ENCODE results near the gene GET4. TPM values are rescaled to one million over a fixed set of nuclear protein-coding genes. Genes with fewer than 3 reads are reported as not detected.
"Not testable (repeated sequence)": the region's sequence is repeated elsewhere in the genome, so short reads cannot be mapped to it uniquely, and the experiment has no call there.

The GET4 gene
- total RNA-seq, 1 donor from 2014 or later = 35.8 TPM

GRCh38 chr7:845731-846130 lies 30.6 kb upstream of the GET4 start:
- Histone ChIP-seq H3K27me3 (no peaks in the 10 kb centered on the region), H3K9me3 (no peaks in the 10 kb centered on the region), H3K27ac (no peak overlapping the region), H3K4me1 (peaks cover 13% of the 10 kb centered on the region), H3K36me3 (peaks cover 0 to 54% of the 10 kb centered on the region in 2 donors), H3K4me3 (no peak overlapping the region)
- intact Hi-C loops (cut with DNase I) = no loop called here
- TF ChIP-seq CTCF (IDR thresholded peaks at IDR 0.05) (no peak), POLR2AphosphoS5 (IDR thresholded peaks at IDR 0.05; ENCODE audit: insufficient read depth in 1 of 2, low read depth in 1 of 2) (no peak), POLR2A (IDR thresholded peaks at IDR 0.05) (no peak)
- no peak for DNase-seq (ENCODE audit: extremely low spot score in 2 of 2)

- H3K9me3 ChIP-seq; H3K27me3 ChIP-seq; intact Hi-C loops (cut with DNase I); H3K4me1 ChIP-seq; H3K4me3 ChIP-seq; H3K27ac ChIP-seq; DNase-seq (ENCODE audit: extremely low spot score in 2 of 2): not testable (repeated sequence)
- H3K36me3 ChIP-seq = peaks cover 0 to 59% of the 10 kb centered on the region in 2 donors
Measured at GRCh38 chr7:846958-847650, 29.2 kb upstream of the GET4 start.

- H3K36me3 ChIP-seq = peaks cover 0 to 58% of the 10 kb centered on the region in 2 donors
- H3K4me3 ChIP-seq; intact Hi-C loops (cut with DNase I); H3K9me3 ChIP-seq; H3K4me1 ChIP-seq; DNase-seq (ENCODE audit: extremely low spot score in 2 of 2); H3K27ac ChIP-seq; H3K27me3 ChIP-seq: not testable (repeated sequence)
Measured at GRCh38 chr7:847728-848127, 28.6 kb upstream of the GET4 start.

DNA sequence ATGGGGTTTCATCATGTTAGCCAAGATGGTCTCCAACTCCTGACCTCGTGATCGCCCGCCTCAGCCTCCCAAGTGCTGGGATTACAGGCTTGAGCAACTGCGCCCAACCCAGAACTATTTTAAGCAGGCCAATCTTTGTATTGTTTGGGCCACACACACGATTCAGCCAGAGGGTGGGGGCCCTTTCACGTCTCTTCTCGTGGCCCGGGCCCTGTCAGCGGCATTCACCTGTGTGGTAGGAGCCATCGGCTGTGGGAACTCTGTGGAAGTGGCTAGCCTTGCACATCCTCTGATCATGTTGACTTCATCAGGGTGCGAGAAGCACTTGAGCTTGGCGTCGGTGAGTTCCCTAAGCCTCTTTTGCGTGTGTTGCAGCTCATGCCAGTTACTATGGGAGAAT lies 27.2 kb upstream of the GET4 start:
- no peak overlapping the region for H3K4me3 ChIP-seq
- H3K4me1 ChIP-seq = no peaks in the 10 kb centered on the region
- peaks cover 0 to 58% of the 10 kb centered on the region in 2 donors for H3K36me3 ChIP-seq
- no peaks in the 10 kb centered on the region for H3K9me3 ChIP-seq
- DNase-seq (ENCODE audit: extremely low spot score in 2 of 2) = no peak
- no peak overlapping the region for H3K27ac ChIP-seq
- H3K27me3 ChIP-seq = no peaks in the 10 kb centered on the region
- intact Hi-C loops (cut with DNase I) = no loop called here
- TF ChIP-seq POLR2A (IDR thresholded peaks at IDR 0.05) (no peak), CTCF (IDR thresholded peaks at IDR 0.05) (no peak), POLR2AphosphoS5 (IDR thresholded peaks at IDR 0.05; ENCODE audit: insufficient read depth in 1 of 2, low read depth in 1 of 2) (no peak)

DNA sequence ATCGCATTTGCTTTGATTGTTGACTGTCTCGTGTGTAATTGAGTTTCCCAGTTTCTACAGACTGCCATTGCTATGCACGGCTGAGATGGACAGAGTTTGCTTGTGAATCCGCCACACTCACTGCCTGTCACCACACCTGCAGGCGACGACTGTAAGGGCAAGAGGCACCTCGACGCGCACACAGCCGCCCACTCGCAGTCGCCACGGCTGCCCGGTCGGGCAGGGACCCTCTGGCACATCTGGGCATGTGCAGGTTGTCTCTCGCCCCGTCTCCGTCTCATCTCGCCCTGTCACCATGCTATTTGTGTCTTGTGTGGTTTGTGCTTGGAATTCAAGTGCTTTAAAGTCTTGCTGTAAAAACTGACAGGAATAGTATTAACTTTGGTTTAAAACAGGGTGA lies 26.6 kb upstream of the GET4 start:
- Histone ChIP-seq H3K36me3 (peaks cover 0 to 58% of the 10 kb centered on the region in 2 donors), H3K9me3 (no peaks in the 10 kb centered on the region), H3K4me1 (no peaks in the 10 kb centered on the region), H3K4me3 (no peak overlapping the region), H3K27me3 (no peaks in the 10 kb centered on the region), H3K27ac (no peak overlapping the region)
- TF ChIP-seq POLR2A (IDR thresholded peaks at IDR 0.05) (no peak), CTCF (IDR thresholded peaks at IDR 0.05) (no peak), POLR2AphosphoS5 (IDR thresholded peaks at IDR 0.05; ENCODE audit: insufficient read depth in 1 of 2, low read depth in 1 of 2) (no peak)
- DNase-seq (ENCODE audit: extremely low spot score in 2 of 2) = no peak
- intact Hi-C loops (cut with DNase I) = no loop called here

GRCh38 chr7:851204-851603 lies 25.1 kb upstream of the GET4 start:
- Histone ChIP-seq H3K4me1 (no peaks in the 10 kb centered on the region), H3K9me3 (no peaks in the 10 kb centered on the region), H3K27ac (no peak overlapping the region), H3K27me3 (no peaks in the 10 kb centered on the region), H3K4me3 (no peak overlapping the region), H3K36me3 (peaks cover 0 to 68% of the 10 kb centered on the region in 2 donors)
- intact Hi-C loops (cut with DNase I) = no loop called here
- no peak for DNase-seq (ENCODE audit: extremely low spot score in 2 of 2)
- TF ChIP-seq POLR2A (IDR thresholded peaks at IDR 0.05) (no peak), POLR2AphosphoS5 (IDR thresholded peaks at IDR 0.05; ENCODE audit: insufficient read depth in 1 of 2, low read depth in 1 of 2) (no peak), CTCF (IDR thresholded peaks at IDR 0.05) (no peak)
